ENCODE measurements around the gene PPFIBP1.

DNA sequence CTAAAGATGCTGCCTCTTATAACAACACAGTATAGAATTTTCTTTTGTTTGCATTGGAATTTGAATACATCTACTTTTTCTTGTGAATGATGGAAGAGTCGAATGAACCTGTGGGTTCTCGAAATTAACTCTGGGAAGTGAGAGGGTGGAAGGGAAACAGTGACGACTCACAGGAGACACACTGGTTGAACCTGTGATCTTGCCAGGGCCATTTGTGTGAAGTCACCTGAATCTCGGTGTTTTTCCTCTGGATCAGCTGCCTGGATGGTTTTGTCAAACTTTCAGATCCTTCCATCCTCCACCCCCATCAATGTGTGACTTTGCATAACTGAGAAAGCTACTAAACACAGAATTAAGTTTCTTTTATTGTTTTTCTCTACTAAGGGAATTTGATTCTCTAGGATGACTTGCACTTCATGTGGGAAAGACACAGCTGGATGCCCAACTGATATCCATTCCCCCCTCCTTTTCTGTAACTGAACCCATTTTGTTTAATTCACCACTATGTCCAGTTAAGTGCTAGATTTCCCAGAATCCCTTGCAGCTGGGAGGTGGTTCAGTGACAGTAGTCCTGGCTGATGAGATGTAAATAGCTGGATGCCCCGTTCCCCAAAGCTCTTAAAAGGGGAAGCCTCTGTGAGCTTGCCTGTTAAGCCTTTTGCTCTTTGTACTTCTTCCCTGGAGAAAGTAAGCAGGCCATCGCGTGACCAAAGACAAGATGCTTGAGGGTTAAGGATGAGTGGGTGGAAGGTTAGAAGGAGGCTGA is 6.3 kb downstream of the PPFIBP1 start:
- TF ChIP-seq CTCF (IDR thresholded peaks at IDR 0.05) (no peak), EP300 (IDR thresholded peaks at IDR 0.05; ENCODE audit: low read depth) (no peak)
